NT2/D1 (cell line): ENCODE results near the gene SCMH1.

Experiments used
- DNase-seq: peaks from one replicate; pipeline ENCODE4 v3.0.0-alpha.2; 2011; ENCODE audit warnings: low read depth, low spot score
- H3K27me3 ChIP-seq: 2 replicates; pipeline ENCODE4 v1.6.0; 2011; ENCODE audit warnings: mild to moderate bottlenecking; ENCODE audit not compliant: insufficient read length, insufficient read depth
- H3K36me3 ChIP-seq: 2 replicates; pipeline ENCODE4 v1.6.1; 2011; ENCODE audit warnings: mild to moderate bottlenecking, low read length, mixed read lengths; ENCODE audit not compliant: insufficient read depth, insufficient read length
- H3K4me1 ChIP-seq: 2 replicates; pipeline ENCODE4 v1.5.1; 2011; ENCODE audit not compliant: insufficient read depth, insufficient read length
- H3K4me3 ChIP-seq: 2 replicates; pipeline ENCODE4 v1.5.1; 2011; ENCODE audit warnings: low read depth; ENCODE audit not compliant: insufficient read length
- H3K9ac ChIP-seq: 2 replicates; pipeline ENCODE4 v1.6.0; 2011; ENCODE audit warnings: low read depth; ENCODE audit not compliant: insufficient read length
- H3K9me3 ChIP-seq: 2 replicates; pipeline ENCODE4 v1.5.1; 2011; ENCODE audit warnings: mild to moderate bottlenecking, low read length; ENCODE audit not compliant: insufficient read depth
- SUZ12 ChIP-seq: IDR thresholded peaks from 2 replicates; pipeline ENCODE4 v1.6.1; 2011; ENCODE audit not compliant: insufficient read length, insufficient read depth; ENCODE audit errors: extremely low read depth
- YY1 ChIP-seq: IDR thresholded peaks from 2 replicates; pipeline ENCODE4 v1.6.1; 2011; ENCODE audit not compliant: insufficient read length, insufficient read depth
- ZNF274 ChIP-seq: IDR thresholded peaks from 2 replicates; pipeline ENCODE4 v1.6.1; 2011; ENCODE audit warnings: mild to moderate bottlenecking, low read depth, low read length

SCMH1 gene

DNA sequence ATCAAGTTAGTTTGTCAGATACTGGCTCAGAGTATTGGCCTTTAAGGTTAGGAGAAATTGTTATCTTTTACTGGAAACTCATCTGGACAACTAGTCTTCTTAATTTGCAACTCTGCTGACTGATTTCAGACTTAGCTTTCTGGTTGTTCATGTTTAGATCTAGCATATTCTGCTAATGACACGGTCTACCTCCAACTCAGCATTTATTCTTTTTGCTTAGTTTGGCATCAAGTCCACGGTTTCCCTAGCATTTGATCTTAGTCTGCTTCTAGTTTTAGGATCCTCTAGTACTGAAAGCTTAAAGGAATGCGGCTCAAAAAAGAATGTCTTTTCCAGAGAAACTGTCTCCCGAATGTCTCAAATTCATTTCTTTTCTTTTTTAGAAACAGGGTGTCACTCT lies 145.0 kb downstream of the SCMH1 start:
- Histone ChIP-seq H3K4me1 (no peaks in the 10 kb centered on the region), H3K27me3 (no peaks in the 10 kb centered on the region), H3K9me3 (no peaks in the 10 kb centered on the region), H3K36me3 (no peaks in the 10 kb centered on the region), H3K4me3 (no peak overlapping the region), H3K9ac (no peak overlapping the region)
- TF ChIP-seq YY1, result no peak
- no peak for TF ChIP-seq ZNF274
- no peak for TF ChIP-seq SUZ12
- DNase-seq, result no peak

- no peak for DNase-seq
- no peaks in the 10 kb centered on the region for H3K4me1 ChIP-seq
- no peaks in the 10 kb centered on the region for H3K36me3 ChIP-seq
- TF ChIP-seq YY1, result no peak
- no peak for TF ChIP-seq SUZ12
- no peak for TF ChIP-seq ZNF274
- H3K9me3 ChIP-seq, result no peaks in the 10 kb centered on the region
- no peak overlapping the region for H3K4me3 ChIP-seq
- no peak overlapping the region for H3K9ac ChIP-seq
- no peaks in the 10 kb centered on the region for H3K27me3 ChIP-seq
Observed at GRCh38 chr1:41093826-41094225, 148.3 kb downstream of the SCMH1 start.

DNA sequence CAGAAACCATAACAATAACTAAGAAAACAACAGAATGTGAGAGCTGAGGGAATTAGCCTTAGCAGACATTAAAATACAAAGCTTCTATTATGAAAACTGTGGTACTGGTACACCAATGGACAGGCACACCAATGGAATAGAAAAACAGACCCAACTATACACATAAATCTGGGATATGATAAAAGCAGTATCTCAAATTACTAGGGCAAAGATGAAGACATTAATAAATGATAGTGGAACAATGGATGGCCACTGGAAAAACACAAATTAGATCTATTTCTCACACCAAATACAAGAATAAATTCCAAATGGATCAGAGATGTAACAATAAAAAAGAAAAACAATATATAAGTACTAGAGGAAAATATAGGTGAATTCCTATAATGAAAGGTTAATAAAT lies 155.2 kb downstream of the SCMH1 start:
- Histone ChIP-seq H3K4me3 (no peak overlapping the region), H3K36me3 (no peaks in the 10 kb centered on the region), H3K4me1 (no peaks in the 10 kb centered on the region), H3K9ac (no peak overlapping the region), H3K9me3 (no peaks in the 10 kb centered on the region), H3K27me3 (no peaks in the 10 kb centered on the region)
- DNase-seq, result no peak
- TF ChIP-seq YY1, result no peak
- TF ChIP-seq SUZ12, result no peak
- TF ChIP-seq ZNF274, result no peak

GRCh38 chr1:41078616-41079015 lies 163.5 kb downstream of the SCMH1 start:
- no peak for TF ChIP-seq SUZ12
- TF ChIP-seq ZNF274, result no peak
- TF ChIP-seq YY1, result no peak
- Histone ChIP-seq H3K27me3 (no peaks in the 10 kb centered on the region), H3K4me3 (no peak overlapping the region), H3K36me3 (no peaks in the 10 kb centered on the region), H3K9ac (no peak overlapping the region), H3K9me3 (peaks cover 18% of the 10 kb centered on the region), H3K4me1 (no peaks in the 10 kb centered on the region)
- no peak for DNase-seq

DNA sequence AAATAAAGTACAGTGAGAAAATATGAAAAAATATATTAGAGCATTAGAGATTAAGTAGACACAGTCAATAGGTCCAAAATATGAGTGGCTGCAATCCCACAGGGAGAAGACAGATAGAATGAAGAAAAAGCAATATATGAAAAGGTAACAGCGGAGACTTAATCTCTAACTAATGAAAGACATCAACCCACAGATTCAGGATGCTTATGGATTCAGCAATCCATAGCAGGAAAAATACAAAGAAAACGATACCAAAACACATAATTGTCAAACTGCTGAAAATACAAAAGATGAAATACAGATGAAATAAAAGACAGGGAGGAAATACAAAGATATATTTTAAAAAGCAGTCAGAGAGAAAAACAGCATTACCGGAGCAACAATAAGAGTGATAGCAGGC lies 163.9 kb downstream of the SCMH1 start:
- Histone ChIP-seq H3K36me3 (no peaks in the 10 kb centered on the region), H3K27me3 (no peaks in the 10 kb centered on the region), H3K4me1 (no peaks in the 10 kb centered on the region), H3K9me3 (peaks cover 18% of the 10 kb centered on the region), H3K9ac (no peak overlapping the region), H3K4me3 (no peak overlapping the region)
- TF ChIP-seq YY1 (no peak), SUZ12 (no peak), ZNF274 (no peak)
- DNase-seq, result no peak

DNA sequence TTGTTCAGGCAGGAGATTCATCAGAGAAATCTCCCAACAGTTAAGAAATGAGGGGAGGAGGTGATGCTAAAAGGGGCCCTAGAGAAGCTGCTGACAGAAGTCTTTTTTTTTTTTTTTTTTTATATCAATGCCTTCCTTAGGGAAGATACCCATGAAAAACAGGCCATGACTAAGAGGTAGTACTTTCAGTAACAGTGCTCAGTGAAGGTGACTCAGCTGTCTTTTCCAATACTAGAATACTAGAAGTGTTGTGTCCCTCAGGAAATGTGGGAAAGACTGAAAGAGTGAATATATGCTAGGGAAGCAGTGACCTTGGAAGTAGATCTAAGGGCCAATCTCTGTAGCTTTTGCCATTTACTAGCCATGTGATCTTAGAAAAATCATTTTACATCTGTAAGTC lies 168.1 kb downstream of the SCMH1 start:
- peaks cover 16% of the 10 kb centered on the region for H3K9me3 ChIP-seq
- DNase-seq, result no peak
- H3K27me3 ChIP-seq, result no peaks in the 10 kb centered on the region
- no peaks in the 10 kb centered on the region for H3K4me1 ChIP-seq
- no peak overlapping the region for H3K9ac ChIP-seq
- no peak overlapping the region for H3K4me3 ChIP-seq
- H3K36me3 ChIP-seq, result peaks cover 8% of the 10 kb centered on the region
- TF ChIP-seq ZNF274 (no peak), SUZ12 (no peak), YY1 (no peak)

GRCh38 chr1:41072051-41072450 lies 170.1 kb downstream of the SCMH1 start:
- no peaks in the 10 kb centered on the region for H3K4me1 ChIP-seq

More at GRCh38 chr1:41072051-41072450, 170.1 kb downstream of the SCMH1 start:
- no peak for DNase-seq
- TF ChIP-seq SUZ12 (no peak), ZNF274 (no peak), YY1 (no peak)
- H3K4me3 ChIP-seq, result no peak overlapping the region
- H3K36me3 ChIP-seq, result peaks cover 8% of the 10 kb centered on the region
- no peaks in the 10 kb centered on the region for H3K9me3 ChIP-seq
- H3K9ac ChIP-seq, result no peak overlapping the region
- H3K27me3 ChIP-seq, result no peaks in the 10 kb centered on the region
